ENCODE results near the gene MAB21L3.
A peak's percentile ranks its signal among the peaks of the same experiment; 100 is the strongest.
"Not testable (repeated sequence)": the region's sequence is repeated elsewhere in the genome, so short reads cannot be mapped to it uniquely, and the experiment has no call there.

Gene MAB21L3

GRCh38 chr1:116139592-116140134 lies 28.5 kb downstream of the MAB21L3 start:
- DNase-seq: no peak

GRCh38 chr1:116144151-116144550 lies 33.0 kb downstream of the MAB21L3 start:
- DNase-seq: no peak

GRCh38 chr1:116146447-116147113 lies 35.4 kb downstream of the MAB21L3 start:
- not testable (repeated sequence) for DNase-seq

GRCh38 chr1:116147114-116147510 lies 35.9 kb downstream of the MAB21L3 start:
- no peak for DNase-seq

DNA sequence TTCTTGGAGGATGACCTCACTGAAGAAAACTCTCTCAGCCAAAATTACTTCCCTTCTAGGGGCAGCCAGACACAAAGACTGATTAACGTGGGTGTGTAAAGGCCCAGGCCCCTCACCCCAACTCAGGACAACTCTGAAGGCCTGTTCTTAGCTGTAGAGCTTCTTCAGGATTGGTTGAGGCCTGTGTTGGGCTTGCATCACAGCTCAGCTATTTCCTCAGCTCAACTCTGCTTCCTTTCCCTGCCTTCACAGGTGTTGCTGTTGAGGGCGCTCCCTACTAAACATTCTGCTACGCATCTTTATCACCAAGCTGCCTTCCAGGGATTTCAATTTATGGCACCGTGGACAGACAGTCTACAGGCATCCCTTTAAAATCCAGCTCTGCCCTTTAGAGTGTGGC lies 36.8 kb downstream of the MAB21L3 start:
- no peak for DNase-seq

DNA sequence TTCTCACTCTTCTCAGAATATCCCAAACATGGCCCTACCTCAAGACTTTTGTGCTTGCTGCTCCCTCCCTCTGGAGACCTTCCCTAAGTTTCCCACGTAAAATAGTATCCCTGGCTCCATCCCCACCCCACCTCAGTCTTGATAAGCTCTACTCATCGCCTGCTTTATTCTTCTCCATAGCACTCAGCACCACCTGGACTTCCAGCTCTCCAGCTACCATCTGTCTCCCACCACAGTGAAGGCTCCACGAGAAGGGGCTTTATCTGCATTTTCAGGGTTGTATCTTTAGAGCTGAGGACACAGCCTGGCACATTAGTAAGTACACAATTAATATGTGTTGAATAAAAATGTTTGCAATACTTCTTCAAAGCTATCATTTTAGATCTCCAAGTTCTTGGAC lies 37.8 kb downstream of the MAB21L3 start:
- DNase-seq: no peak

DNA sequence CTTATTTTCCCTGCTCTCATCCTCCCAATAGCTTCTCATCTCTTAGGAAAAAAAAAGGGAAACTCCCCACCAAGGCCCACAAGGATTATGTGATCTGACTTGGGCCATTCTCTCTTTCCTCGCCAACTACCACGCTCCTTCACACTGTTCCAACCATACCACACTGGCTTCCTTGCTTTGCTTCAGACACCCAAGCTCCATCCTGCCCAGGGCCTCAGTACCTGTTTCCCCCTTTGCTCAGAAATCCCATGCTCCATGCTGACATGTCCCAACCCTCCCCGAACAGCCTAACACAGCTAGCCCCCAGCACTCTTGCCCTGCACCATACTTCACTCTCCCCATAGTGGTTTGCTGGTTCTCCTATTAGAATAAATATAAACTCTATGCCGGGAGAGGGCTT lies 39.2 kb downstream of the MAB21L3 start:
- DNase-seq: no peak

DNA sequence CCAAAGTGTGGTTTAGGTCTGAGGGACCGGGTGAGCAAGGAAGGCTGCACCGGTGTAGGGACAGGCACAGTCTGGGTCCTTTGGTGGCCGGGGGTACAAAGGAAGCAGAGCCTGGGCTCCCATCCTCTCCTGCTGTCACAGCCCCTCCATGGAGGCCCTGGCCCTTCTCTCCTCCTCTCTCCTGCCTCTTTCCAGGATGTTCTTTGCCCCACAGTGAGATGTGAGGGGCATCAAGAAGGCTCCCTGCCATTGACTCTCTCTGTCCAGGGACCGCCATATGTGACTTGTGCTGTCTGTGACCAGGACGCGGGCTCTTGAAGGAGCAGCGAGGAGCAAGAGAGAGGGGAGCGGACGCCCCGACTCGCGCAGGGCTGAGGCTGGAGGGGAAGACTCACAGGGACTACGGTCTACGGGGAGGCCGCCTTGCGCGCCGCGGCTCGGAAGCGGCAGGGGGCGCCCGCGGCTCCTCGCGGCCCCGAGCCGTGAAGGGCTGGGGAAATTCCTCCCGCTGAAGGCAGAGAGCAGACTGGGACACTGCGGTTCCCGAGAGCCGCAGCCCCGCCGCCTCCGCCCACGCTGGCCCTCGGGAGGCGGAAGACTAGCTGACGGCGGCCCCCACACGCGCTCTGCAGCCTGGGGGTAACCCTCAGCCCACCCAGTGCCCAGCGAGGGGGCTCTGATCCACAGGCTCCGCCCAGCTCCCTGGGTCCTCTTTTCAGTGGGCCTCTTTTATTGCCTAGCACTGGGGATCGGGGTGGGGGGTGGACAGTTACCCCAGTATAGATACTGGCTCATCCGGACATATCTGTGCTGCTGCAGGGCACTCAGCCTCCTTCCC lies 40.8 kb downstream of the MAB21L3 start:
- DNase-seq: peak; percentile 58

DNA sequence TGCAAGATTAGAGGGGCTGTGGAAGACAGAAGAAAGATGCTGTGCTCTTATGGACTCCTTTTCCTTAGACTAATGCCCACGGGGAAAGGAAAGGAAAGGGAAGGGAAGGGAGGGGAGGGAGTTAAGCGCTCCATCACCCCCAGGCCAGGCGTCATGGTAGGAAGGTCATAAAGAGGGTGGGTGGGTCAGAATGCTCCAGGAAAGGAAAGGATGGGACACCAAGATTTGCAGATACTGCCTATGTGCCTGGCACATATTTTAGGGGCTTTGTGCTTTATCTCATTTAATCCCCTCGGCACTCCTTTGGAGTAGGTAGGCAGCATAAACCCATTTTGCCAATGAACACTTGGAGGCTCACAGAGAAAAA lies 41.4 kb downstream of the MAB21L3 start:
- no peak for DNase-seq

DNA sequence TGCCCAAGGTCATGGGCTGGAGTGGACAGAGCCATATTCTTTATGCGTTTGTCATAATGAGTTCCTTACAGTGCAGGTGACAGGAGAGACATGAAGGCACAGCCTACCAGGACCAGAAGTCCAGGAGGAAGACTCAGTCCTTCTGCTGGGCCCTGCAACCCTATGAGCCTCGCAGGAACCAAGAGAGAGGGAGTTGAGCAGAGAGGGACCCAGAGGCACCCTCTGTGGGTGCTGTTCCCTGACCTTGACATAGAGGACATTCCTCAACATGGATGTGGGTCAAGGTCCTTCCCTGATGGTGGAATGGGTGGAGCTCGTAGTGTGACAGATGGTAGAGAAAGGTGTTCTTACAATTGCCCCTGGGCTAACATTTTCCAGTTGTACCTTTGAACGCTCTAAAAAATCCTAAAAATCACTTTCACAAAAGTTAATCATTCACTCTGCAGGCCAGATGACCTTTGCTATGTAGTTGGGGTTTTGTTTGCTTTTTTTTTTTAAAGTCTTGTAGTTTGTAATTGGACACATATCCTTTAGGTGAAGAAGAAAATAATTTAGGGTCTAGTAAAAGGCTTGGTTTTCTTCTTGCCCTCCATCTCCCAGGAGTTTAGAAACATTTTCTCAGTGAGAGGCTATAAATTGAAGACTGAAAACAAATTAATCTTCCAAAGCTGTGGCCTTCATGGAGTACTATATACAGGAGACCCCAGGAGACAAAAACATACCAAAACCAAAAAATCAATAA lies 41.9 kb downstream of the MAB21L3 start:
- DNase-seq: no peak

DNA sequence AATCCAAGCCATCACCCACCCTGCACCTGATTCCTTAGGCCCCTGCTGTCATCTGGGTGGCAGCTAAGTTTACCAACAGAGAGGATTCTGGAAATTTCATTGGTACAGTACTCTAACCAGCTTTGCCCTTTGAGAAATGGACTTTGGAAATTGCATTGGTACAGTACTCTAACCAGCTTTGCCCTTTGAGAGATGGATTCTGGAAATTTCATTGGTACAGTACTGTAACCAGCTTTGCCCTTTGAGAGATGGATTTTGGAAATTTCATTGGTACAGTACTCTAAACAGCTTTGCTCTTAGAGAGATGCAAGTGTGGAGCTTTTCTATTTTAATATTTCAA lies 42.5 kb downstream of the MAB21L3 start:
- no peak for DNase-seq

DNA sequence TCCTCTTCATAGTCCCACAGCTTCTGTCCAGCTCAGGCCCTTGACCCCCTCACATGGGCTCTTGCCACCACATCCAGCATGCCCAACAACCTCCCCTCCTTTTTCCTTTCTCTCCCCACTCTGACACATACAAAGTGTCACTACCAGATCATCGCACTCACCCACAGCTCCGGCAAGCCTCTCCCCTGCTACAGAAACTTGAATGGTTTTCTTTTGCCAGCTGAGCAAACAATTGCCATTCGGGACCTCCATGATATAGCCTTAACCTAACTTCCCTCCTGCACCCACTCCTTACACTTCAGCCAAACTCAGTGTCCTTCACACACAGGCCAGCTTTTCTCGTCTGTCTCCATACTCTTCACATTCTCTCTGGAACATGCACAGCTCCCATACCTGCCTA lies 43.3 kb downstream of the MAB21L3 start:
- DNase-seq: no peak

- DNase-seq: no peak
Measured at GRCh38 chr1:116157096-116157495, 45.9 kb downstream of the MAB21L3 start.

- DNase-seq: no peak
Measured at GRCh38 chr1:116159177-116159576, 48.0 kb downstream of the MAB21L3 start.

DNA sequence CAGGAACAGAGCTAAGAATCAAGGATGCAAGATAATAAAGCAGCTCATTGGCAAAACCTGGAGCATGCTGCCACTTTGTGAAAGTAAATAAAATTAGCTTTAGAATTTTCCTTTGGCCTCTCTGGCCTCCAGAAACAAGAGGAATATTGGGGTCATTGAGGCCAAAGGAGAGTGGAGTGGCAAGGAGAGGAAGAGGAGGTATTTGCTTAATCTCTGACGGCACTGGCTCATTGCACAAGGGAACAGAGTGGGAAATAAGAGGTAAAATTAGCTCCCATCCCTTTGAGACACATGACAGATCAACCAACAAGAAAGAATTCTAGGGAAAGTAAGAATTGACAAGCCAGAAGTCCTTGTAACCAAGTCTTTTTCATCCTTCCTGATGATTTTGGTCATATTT lies 48.4 kb downstream of the MAB21L3 start:
- DNase-seq: no peak

- DNase-seq: no peak
Measured at GRCh38 chr1:116161390-116161789, 50.2 kb downstream of the MAB21L3 start.

GRCh38 chr1:116161877-116162390 lies 50.7 kb downstream of the MAB21L3 start:
- DNase-seq: no peak

- no peak for DNase-seq
Measured at GRCh38 chr1:116163533-116163932, 52.3 kb downstream of the MAB21L3 start.

DNA sequence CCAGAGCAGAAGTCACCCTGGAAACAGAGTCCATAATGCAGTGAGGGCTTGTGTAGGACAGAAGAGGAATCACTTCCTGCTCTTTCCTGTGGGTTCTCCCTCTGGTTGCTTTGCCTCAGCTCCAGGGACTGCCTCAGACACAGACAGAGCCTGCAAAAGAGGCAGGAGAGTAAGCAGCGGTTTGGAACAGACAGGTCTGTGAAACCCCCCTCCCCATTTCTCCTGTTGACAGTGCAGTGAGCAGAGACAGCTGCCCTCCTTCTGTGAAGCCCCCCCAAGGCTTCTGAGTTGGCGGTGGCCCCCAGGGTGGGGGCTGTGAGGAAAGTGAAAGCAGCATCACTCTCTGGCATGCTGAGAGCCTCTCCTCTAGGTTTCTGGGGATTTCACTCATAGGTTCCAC lies 53.0 kb downstream of the MAB21L3 start:
- DNase-seq: no peak

- no peak for DNase-seq
Measured at GRCh38 chr1:116164604-116165368, 53.6 kb downstream of the MAB21L3 start.

DNA sequence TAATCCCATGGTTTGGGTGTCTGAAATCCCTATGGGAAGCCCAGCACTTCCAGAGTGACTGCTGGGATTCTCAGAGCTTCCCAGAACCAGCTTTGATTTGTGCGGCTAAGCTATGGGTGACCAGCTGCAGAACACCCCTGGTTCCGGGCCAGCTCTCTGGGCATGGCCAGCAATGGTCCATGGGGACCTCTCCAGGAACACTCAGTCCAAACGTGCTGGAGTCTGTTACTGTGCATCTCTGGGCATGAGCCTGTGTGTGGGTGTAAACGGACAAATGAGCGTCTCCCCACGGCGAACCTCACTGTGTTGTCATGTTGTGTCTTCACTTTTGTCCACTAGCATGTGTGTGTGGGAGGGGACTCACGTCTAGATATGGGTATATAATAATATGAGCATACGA lies 54.4 kb downstream of the MAB21L3 start:
- DNase-seq: no peak

DNA sequence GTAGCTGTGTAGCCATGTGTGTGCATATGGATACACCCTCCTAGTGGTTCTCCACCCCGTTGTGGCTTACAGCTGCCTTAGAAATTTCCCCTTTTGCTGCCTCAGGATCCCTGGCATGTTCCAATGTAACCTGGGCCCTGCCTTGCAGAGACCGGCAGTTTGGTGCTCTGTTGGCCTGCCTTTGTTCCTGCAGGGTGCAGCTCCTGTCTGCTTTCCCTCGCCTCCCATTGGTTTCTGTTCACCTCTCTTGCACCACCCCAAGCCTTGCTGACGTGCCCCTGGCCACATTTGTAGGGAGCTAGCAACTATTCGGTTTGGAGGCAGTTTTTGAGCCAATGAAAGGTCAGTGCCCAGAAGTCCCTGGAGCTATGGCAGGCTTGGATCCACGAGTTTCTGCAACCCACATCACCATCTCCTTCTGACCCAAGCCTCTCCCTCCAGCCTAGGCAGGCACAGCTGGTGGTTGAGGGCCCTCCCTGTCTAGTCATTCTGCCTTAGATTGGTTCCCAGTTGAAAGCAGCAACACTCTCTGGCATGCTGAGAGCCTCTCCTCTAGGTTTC lies 54.9 kb downstream of the MAB21L3 start:
- DNase-seq: no peak
